ENCODE measurements around the gene EGR1. TPM values are rescaled to one million over a fixed set of nuclear protein-coding genes. Genes with fewer than 3 reads are reported as not detected.
A peak's percentile ranks its signal among the peaks of the same experiment; 100 is the strongest.

EGR1 gene
- total and polyA plus RNA-seq, 12 donors = 4.3 to 221 (median 51.4) TPM

DNA sequence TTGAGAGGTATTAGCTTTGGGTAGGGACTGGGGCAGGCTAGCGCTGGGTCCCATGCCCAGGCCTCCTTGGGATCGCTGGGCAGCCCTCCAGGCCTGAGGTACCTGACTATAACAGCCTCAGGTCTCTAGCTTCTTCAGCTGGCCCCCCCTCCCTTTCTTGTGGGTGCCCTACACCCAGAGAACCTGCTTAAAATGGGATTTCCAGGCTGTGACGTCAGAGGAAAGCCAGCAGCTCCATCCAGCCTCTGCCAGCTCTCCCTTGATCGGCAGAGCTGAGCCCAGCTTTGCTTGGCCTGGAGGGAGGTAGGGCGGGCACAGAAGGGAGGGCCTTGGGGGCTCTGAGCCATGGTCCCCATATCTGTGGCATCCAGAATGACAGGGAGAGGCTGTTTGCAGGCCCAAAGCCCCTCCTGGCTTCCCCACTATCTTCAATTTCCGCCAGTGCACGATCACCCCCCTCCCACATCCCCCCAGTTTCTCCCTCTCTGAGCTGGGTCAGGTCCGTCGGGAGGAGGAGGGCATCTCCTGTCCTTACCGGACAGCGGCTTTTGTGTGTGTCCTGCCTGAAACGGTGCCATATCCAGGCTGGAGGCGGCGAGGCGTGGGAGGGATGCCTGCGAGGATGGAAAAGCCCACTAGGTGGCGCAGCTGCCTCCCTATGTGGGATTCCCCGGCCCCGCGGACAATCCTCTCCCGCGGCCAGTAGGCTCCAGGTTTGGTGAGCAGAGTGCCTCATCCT lies 15.6 kb upstream of the EGR1 start:
- H3K27ac ChIP-seq = peak overlapping the region in 1 of 5 donors; percentile 42
- WGBS, 4 donors = 11 to 26% (median 17%) methylated on average over 12 to 22 of the region's 22 CpGs
- TF ChIP-seq CTCF (IDR thresholded peaks at IDR 0.05) (peak; percentile 91 to 99 (median 97)), POLR2A (IDR thresholded peaks at IDR 0.05) (no peak)

GRCh38 chr5:138450971-138451370 lies 14.3 kb upstream of the EGR1 start:
- Histone ChIP-seq H3K36me3 (replicated peaks in 1 of 2) (no peaks in the 10 kb centered on the region), H3K27ac (no peak overlapping the region), H3K4me1 (replicated peaks in 1 of 2) (peaks cover 0 to 4% of the 10 kb centered on the region in 2 donors), H3K27me3 (no peaks in the 10 kb centered on the region), H3K9me3 (replicated peaks in 1 of 3) (no peaks in the 10 kb centered on the region), H3K4me3 (no peak overlapping the region)
- TF ChIP-seq CTCF (IDR thresholded peaks at IDR 0.05) = no peak
- TF ChIP-seq POLR2A (IDR thresholded peaks at IDR 0.05) = no peak
- intact Hi-C loops (cut with DNase I) = loop anchor here in 1 of 2 donors (5.0 kb wide), 1 partner anchor 96 kb away; no protein-coding TSS in a partner anchor
- no peak for DNase-seq
- whole genome bisulfite sequencing, 4 donors = 78 to 96% (median 88%) methylated on average over 4 to 5 of the region's 5 CpGs

More for the DNA sequence above, 15.6 kb upstream of the EGR1 start:
- no peaks in the 10 kb centered on the region for H3K27me3 ChIP-seq
- no peaks in the 10 kb centered on the region for H3K36me3 ChIP-seq (replicated peaks in 1 of 2)
- intact Hi-C loops (cut with DNase I) = loop anchor here in 1 of 2 donors (5.0 kb wide), 1 partner anchor 98 kb away; no protein-coding TSS in a partner anchor
- no peaks in the 10 kb centered on the region for H3K9me3 ChIP-seq (replicated peaks in 1 of 3)
- DNase-seq = peak; percentile 85 to 97 (median 92)
- H3K4me1 ChIP-seq (replicated peaks in 1 of 2) = peaks cover 0 to 4% of the 10 kb centered on the region in 2 donors
- H3K4me3 ChIP-seq = no peak overlapping the region

GRCh38 chr5:138452720-138453119 lies 12.6 kb upstream of the EGR1 start:
- intact Hi-C loops (cut with DNase I) = loop anchor here in 1 of 2 donors (5.0 kb wide), 1 partner anchor 95 kb away; no protein-coding TSS in a partner anchor
- WGBS, 4 donors = 75 to 93% (median 85%) methylated on average over 4 to 6 of the region's 6 CpGs
- H3K27ac ChIP-seq = no peak overlapping the region

More at GRCh38 chr5:138452720-138453119, 12.6 kb upstream of the EGR1 start:
- no peaks in the 10 kb centered on the region for H3K27me3 ChIP-seq
- no peaks in the 10 kb centered on the region for H3K36me3 ChIP-seq (replicated peaks in 1 of 2)
- H3K4me3 ChIP-seq = no peak overlapping the region
- TF ChIP-seq CTCF (IDR thresholded peaks at IDR 0.05) (no peak), POLR2A (IDR thresholded peaks at IDR 0.05) (no peak)
- DNase-seq = no peak
- peaks cover 0 to 4% of the 10 kb centered on the region in 2 donors for H3K4me1 ChIP-seq (replicated peaks in 1 of 2)
- H3K9me3 ChIP-seq (replicated peaks in 1 of 3) = no peaks in the 10 kb centered on the region

Measured in adrenal gland (tissue), 12 donors.